ENCODE measurements around the gene SYNDIG1.

DNA sequence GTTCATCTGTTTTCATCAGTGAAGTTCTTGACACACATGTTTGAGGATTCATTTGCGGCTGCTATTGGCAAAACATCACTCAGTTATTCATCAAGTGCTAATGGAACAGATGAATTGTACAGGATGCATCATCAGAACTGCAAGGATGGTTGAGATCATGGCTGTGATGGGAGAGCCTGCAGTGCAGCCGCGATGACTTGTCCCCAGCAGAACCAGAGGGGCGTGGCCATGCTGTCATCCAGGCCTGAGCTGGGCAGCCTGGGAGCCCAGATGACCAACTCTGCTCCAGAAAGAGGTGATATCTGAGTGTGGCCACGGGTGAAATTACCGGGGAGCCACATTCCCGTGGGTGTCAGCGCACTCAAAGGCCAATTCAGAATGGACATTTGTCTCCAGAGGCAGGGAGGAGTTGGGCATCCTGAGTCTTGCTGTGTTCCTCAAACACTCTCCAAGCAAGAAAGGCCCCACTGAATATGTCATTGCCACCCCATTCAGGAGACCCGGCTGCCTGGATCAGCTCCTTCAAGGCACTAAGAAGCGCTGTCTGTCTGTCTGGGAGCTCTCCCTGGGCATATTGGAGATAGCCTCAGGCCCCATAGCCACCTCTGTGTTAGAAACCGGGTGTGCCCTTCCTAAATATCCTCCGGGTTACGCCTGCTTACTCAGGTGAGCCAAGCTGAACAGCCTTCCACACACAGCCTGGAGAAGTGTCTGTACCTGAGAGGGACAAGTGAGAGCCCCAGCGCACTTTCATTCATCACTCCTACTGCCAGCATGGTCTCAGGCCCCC, 66.7 kb downstream of the SYNDIG1 start:
- TF ChIP-seq CTCF (IDR thresholded peaks at IDR 0.05) (no peak), POLR2A (IDR thresholded peaks at IDR 0.05) (no peak), POLR2AphosphoS5 (IDR thresholded peaks at IDR 0.05) (no peak), EP300 (IDR thresholded peaks at IDR 0.05) (no peak)
